Prostate gland (tissue), 2 donors: ENCODE measurements around the gene CNKSR2. TPM values are rescaled to one million over a fixed set of nuclear protein-coding genes. Genes with fewer than 3 reads are reported as not detected.

ENCODE experiments used
- DNase-seq: peaks from one replicate; pipeline ENCODE4 v3.0.0-alpha.2; 2019; ENCODE audit warnings: low spot score
- H3K27ac ChIP-seq, 2 donors: fragments of 200-600 bp; sonication (generic); 2 replicates each; pipeline ENCODE4 v1.5.1; 2017 to 2019
- H3K27me3 ChIP-seq: fragments of 200-600 bp; sonication (generic); replicated peaks from 2 replicates; pipeline ENCODE4 v1.5.1; 2019; ENCODE audit not compliant: insufficient read depth
- H3K36me3 ChIP-seq, 2 donors: fragments of 200-600 bp; sonication (generic); 1 replicate in 1 of 2; 2 replicates in 1 of 2; pipeline versions ENCODE4 v1.5.1 to v1.8.1; 2017 to 2019
- H3K4me1 ChIP-seq: fragments of 200-600 bp; sonication (generic); replicated peaks from 2 replicates; pipeline ENCODE4 v1.5.1; 2019
- H3K4me3 ChIP-seq, 2 donors: fragments of 200-600 bp; sonication (generic); 2 replicates each; pipeline ENCODE4 v1.5.1; 2017 to 2019
- H3K9me3 ChIP-seq: fragments of 200-600 bp; sonication (generic); 2 replicates; pipeline ENCODE4 v1.5.1; 2017
- CTCF ChIP-seq, 4 experiments: fragments of 200-600 bp in 2 of 4; fragments of 450-650 bp in 2 of 4; sonication (generic) in 2 of 4; IDR thresholded peaks; 1 replicate in 3 of 4; 2 replicates in 1 of 4; pipeline ENCODE4 v1.5.1; 2016 to 2019; ENCODE audit warnings: antibody characterized with exemption in 4 of 4, mild to moderate bottlenecking in 2 of 4, moderate library complexity in 2 of 4
- POLR2A ChIP-seq: fragments of 450-650 bp; IDR thresholded peaks from one replicate; pipeline ENCODE4 v1.6.1; 2016; ENCODE audit warnings: antibody characterized with exemption, mild to moderate bottlenecking
- POLR2AphosphoS5 ChIP-seq: sonication (generic); formaldehyde crosslinking; IDR thresholded peaks from one replicate; pipeline ENCODE4 v1.6.1; 2017; ENCODE audit warnings: antibody characterized with exemption
- WGBS: methylation state at CpG from one replicate; pipeline ENCODE4 v1.1.5; 2018; 5-methylcytosine and 5-hydroxymethylcytosine counted together
- intact Hi-C: fragments of 100-400 bp; cut with DNase I; formaldehyde crosslinking; loops from one replicate; pipeline ENCODE4 v1.14.2; 2022
- total RNA-seq, 2 donors: library from RNA; depleted of rRNA; stranded (reverse); fragments of >200 nt; gene quantifications; one replicate each; pipeline ENCODE4 v1.1.0, GENCODE V29; 2016

The CNKSR2 gene
- total RNA-seq, 2 donors from 2014 or later = 6.8 to 10.0 TPM

GRCh38 chrX:21657318-21658151, 283.3 kb downstream of the CNKSR2 start:
- H3K4me3 ChIP-seq = no peak overlapping the region
- H3K9me3 ChIP-seq = no peaks in the 10 kb centered on the region
- no peak overlapping the region for H3K27ac ChIP-seq
- 54% methylated on average over 36 of the region's 57 CpGs for WGBS
- no peaks in the 10 kb centered on the region for H3K4me1 ChIP-seq
- TF ChIP-seq POLR2A = no peak
- TF ChIP-seq POLR2AphosphoS5 = no peak
- TF ChIP-seq CTCF (IDR thresholded peaks at IDR 0.05) = no peak
- DNase-seq = no peak
- no peaks in the 10 kb centered on the region for H3K27me3 ChIP-seq
- no peaks in the 10 kb centered on the region for H3K36me3 ChIP-seq
- intact Hi-C loops = no loop called here

DNA sequence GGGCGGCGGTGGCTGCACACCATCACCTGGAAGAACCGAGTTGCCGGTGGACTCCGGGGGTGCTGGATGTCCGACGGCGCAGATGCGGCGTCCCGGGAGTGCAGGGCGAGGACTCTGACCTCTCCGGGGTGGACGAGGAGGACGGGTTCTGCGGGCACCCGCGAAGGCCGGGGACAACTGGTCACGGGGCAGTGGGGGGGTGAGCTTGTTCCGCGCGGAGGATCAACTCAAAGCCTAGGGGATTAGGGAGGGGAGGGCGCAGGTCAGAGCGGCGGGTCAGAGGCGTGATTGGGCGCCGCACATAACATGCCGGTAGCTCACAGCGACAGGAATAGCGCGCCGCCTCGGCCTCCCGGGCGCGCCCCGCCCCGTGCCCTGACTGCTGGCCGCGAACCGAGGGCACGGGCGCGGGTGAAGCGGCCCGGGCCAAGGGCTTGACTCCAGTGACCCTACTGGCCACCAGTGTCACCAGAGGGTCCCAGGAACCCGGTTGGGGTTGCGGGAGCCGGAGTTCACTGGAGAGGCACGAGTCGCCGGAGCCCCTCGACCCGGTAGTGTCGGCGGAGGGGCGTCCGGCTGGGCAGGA, 284.0 kb downstream of the CNKSR2 start, which contains the start of gene KLHL34:
KLHL34 (minus strand) TSS at position 179 of the 586 bp plus-strand sequence. CDS start 542 bp downstream, outside the sequence.
- no peak within 1 kb of the TSS for H3K27ac ChIP-seq
- no peak within 1 kb of the TSS for H3K4me3 ChIP-seq
- 13% methylated on average over 8 of the region's 60 CpGs for WGBS
- DNase-seq = no peak
- H3K4me1 ChIP-seq = no peaks in the 10 kb centered on the region
- H3K9me3 ChIP-seq = no peaks in the 10 kb centered on the region
- H3K36me3 ChIP-seq = no peaks in the 10 kb centered on the region
- no peak for TF ChIP-seq POLR2AphosphoS5
- intact Hi-C loops = no loop called here
- H3K27me3 ChIP-seq = no peaks in the 10 kb centered on the region

- Histone ChIP-seq H3K9me3 (no peaks in the 10 kb centered on the region), H3K36me3 (no peaks in the 10 kb centered on the region), H3K4me1 (no peaks in the 10 kb centered on the region), H3K27ac (no peak overlapping the region), H3K27me3 (no peaks in the 10 kb centered on the region), H3K4me3 (no peak overlapping the region)
- no peak for DNase-seq
- 75% methylated on average over 6 of the region's 23 CpGs for WGBS
- intact Hi-C loops = no loop called here
- no peak for TF ChIP-seq POLR2AphosphoS5
These were observed 284.5 kb downstream of the CNKSR2 start for GRCh38 chrX:21658746-21659145.

DNA sequence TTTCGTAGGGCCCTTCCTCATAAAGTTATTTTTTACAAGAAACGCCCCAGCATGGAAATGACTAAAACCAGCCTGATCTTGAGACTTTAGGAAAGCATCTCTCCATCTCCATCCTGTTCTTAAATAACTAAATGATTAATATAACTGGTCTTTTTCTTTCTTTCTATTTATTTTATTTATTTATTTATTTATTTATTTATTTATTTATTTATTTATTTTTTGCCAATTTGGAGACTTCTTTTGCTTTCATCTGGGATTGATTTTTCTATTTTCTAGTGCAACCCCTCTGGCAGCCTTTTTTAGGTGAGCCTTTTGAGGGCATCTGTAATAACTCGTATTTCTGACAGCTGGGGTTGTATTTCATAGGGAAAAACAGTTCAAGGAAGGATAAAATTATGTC, 285.1 kb downstream of the CNKSR2 start:
- Histone ChIP-seq H3K27me3 (no peaks in the 10 kb centered on the region), H3K27ac (no peak overlapping the region), H3K36me3 (no peaks in the 10 kb centered on the region), H3K4me1 (no peaks in the 10 kb centered on the region), H3K9me3 (no peaks in the 10 kb centered on the region), H3K4me3 (no peak overlapping the region)
- DNase-seq = no peak
- 94% methylated on average over 3 of the region's 3 CpGs for WGBS
- TF ChIP-seq CTCF (IDR thresholded peaks at IDR 0.05) (no peak), POLR2A (no peak), POLR2AphosphoS5 (no peak)
- intact Hi-C loops = no loop called here

- 91% methylated on average over 2 of the region's 2 CpGs for WGBS
- no peak overlapping the region for H3K4me3 ChIP-seq
- H3K27ac ChIP-seq = no peak overlapping the region
- intact Hi-C loops = no loop called here
- no peaks in the 10 kb centered on the region for H3K36me3 ChIP-seq
- H3K9me3 ChIP-seq = no peaks in the 10 kb centered on the region
- H3K27me3 ChIP-seq = no peaks in the 10 kb centered on the region
- DNase-seq = no peak
- TF ChIP-seq CTCF (IDR thresholded peaks at IDR 0.05) = no peak
- TF ChIP-seq POLR2A = no peak
- TF ChIP-seq POLR2AphosphoS5 = no peak
- H3K4me1 ChIP-seq = no peaks in the 10 kb centered on the region
These were observed 285.9 kb downstream of the CNKSR2 start for GRCh38 chrX:21660156-21660555.

DNA sequence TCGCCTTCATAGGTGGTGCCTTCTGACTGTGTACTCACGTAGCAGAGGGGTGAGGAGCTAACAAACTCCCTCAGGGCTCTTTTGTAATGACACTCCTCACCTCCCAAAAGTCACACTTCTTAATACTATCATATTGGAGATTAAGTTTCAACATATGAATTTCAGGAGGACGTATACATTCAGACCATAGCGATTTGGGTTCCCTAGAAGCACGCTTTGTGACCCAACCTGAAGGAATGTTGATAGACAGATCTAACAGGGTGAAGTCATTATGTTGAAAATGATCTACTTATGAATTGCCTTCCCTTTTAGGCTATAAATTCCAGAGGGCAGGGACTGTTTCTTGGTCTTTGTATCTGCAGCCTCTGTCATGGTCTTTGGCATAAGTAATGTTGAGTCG, 287.1 kb downstream of the CNKSR2 start:
- no peaks in the 10 kb centered on the region for H3K9me3 ChIP-seq
- no peaks in the 10 kb centered on the region for H3K36me3 ChIP-seq
- DNase-seq = no peak
- TF ChIP-seq POLR2AphosphoS5 (no peak), CTCF (IDR thresholded peaks at IDR 0.05) (no peak), POLR2A (no peak)
- H3K27me3 ChIP-seq = no peaks in the 10 kb centered on the region
- WGBS = 73% methylated on average over 6 of the region's 6 CpGs
- H3K4me1 ChIP-seq = no peaks in the 10 kb centered on the region
- intact Hi-C loops = no loop called here
- H3K27ac ChIP-seq = no peak overlapping the region
- H3K4me3 ChIP-seq = no peak overlapping the region
